ENCODE measurements around the gene SIK2. TPM values are rescaled to one million over a fixed set of nuclear protein-coding genes. Genes with fewer than 3 reads are reported as not detected.
A peak's percentile ranks its signal among the peaks of the same experiment; 100 is the strongest.

SIK2 gene
- total RNA-seq, 2 donors from 2014 or later = 9.4 to 9.9 TPM

GRCh38 chr11:111688013-111688412 lies 85.8 kb downstream of the SIK2 start:
- ATAC-seq (replicated peaks in 1 of 2) = no peak
- Mint-ChIP-seq H3K36me3 (ENCODE audit: insufficient read depth in 2 of 2) (peaks cover 0 to 2% of the 10 kb centered on the region in 2 donors), H3K4me1 (ENCODE audit: low read depth) (no peaks in the 10 kb centered on the region), H3K9me3 (no peaks in the 10 kb centered on the region), H3K27ac (no peak overlapping the region), H3K27me3 (ENCODE audit: low read depth) (no peaks in the 10 kb centered on the region), H3K4me3 (no peak overlapping the region)
- DNase-seq = no peak

- H3K36me3 Mint-ChIP-seq (ENCODE audit: insufficient read depth in 2 of 2) = peaks cover 0 to 2% of the 10 kb centered on the region in 2 donors
These were observed 88.9 kb downstream of the SIK2 start for GRCh38 chr11:111691176-111691575.

GRCh38 chr11:111691741-111692140 lies 89.5 kb downstream of the SIK2 start:
- no peak for ATAC-seq (replicated peaks in 1 of 2)
- no peaks in the 10 kb centered on the region for H3K27me3 Mint-ChIP-seq (ENCODE audit: low read depth)
- no peak overlapping the region for H3K27ac Mint-ChIP-seq
- H3K9me3 Mint-ChIP-seq = no peaks in the 10 kb centered on the region
- no peak for DNase-seq
- no peaks in the 10 kb centered on the region for H3K4me1 Mint-ChIP-seq (ENCODE audit: low read depth)
- H3K4me3 Mint-ChIP-seq = no peak overlapping the region
- H3K36me3 Mint-ChIP-seq (ENCODE audit: insufficient read depth in 2 of 2) = peaks cover 0 to 2% of the 10 kb centered on the region in 2 donors

More at GRCh38 chr11:111691176-111691575, 88.9 kb downstream of the SIK2 start:
- Mint-ChIP-seq H3K9me3 (no peaks in the 10 kb centered on the region), H3K27me3 (ENCODE audit: low read depth) (no peaks in the 10 kb centered on the region), H3K4me3 (no peak overlapping the region), H3K27ac (no peak overlapping the region), H3K4me1 (ENCODE audit: low read depth) (no peaks in the 10 kb centered on the region)
- ATAC-seq (replicated peaks in 1 of 2) = no peak
- no peak for DNase-seq

- peaks cover 0 to 2% of the 10 kb centered on the region in 2 donors for H3K36me3 Mint-ChIP-seq (ENCODE audit: insufficient read depth in 2 of 2)
- ATAC-seq (replicated peaks in 1 of 2) (no peak), DNase-seq (no peak)
- H3K9me3 Mint-ChIP-seq = no peaks in the 10 kb centered on the region
- H3K27me3 Mint-ChIP-seq (ENCODE audit: low read depth) = no peaks in the 10 kb centered on the region
- no peaks in the 10 kb centered on the region for H3K4me1 Mint-ChIP-seq (ENCODE audit: low read depth)
- H3K4me3 Mint-ChIP-seq = no peak overlapping the region
- H3K27ac Mint-ChIP-seq = no peak overlapping the region
These were observed 91.1 kb downstream of the SIK2 start for GRCh38 chr11:111693224-111693937.

GRCh38 chr11:111694851-111695250 lies 92.6 kb downstream of the SIK2 start:
- no peak overlapping the region for H3K4me3 Mint-ChIP-seq
- no peaks in the 10 kb centered on the region for H3K36me3 Mint-ChIP-seq (ENCODE audit: insufficient read depth in 2 of 2)
- no peaks in the 10 kb centered on the region for H3K9me3 Mint-ChIP-seq
- H3K27me3 Mint-ChIP-seq (ENCODE audit: low read depth) = no peaks in the 10 kb centered on the region
- H3K27ac Mint-ChIP-seq = no peak overlapping the region
- ATAC-seq (replicated peaks in 1 of 2) = no peak
- DNase-seq = no peak
- H3K4me1 Mint-ChIP-seq (ENCODE audit: low read depth) = no peaks in the 10 kb centered on the region

GRCh38 chr11:111696556-111696955 lies 94.3 kb downstream of the SIK2 start:
- DNase-seq (no peak), ATAC-seq (replicated peaks in 1 of 2) (no peak)
- Mint-ChIP-seq H3K27me3 (ENCODE audit: low read depth) (no peaks in the 10 kb centered on the region), H3K4me3 (no peak overlapping the region), H3K4me1 (ENCODE audit: low read depth) (no peaks in the 10 kb centered on the region), H3K36me3 (ENCODE audit: insufficient read depth in 2 of 2) (no peaks in the 10 kb centered on the region), H3K9me3 (no peaks in the 10 kb centered on the region), H3K27ac (no peak overlapping the region)

- DNase-seq = no peak
- H3K4me3 Mint-ChIP-seq = no peak overlapping the region
- no peaks in the 10 kb centered on the region for H3K9me3 Mint-ChIP-seq
- no peaks in the 10 kb centered on the region for H3K4me1 Mint-ChIP-seq (ENCODE audit: low read depth)
- no peaks in the 10 kb centered on the region for H3K27me3 Mint-ChIP-seq (ENCODE audit: low read depth)
- H3K27ac Mint-ChIP-seq = no peak overlapping the region
- ATAC-seq (replicated peaks in 1 of 2) = no peak
- no peaks in the 10 kb centered on the region for H3K36me3 Mint-ChIP-seq (ENCODE audit: insufficient read depth in 2 of 2)
These were observed 95.7 kb downstream of the SIK2 start for GRCh38 chr11:111697933-111698371.

- no peak overlapping the region for H3K27ac Mint-ChIP-seq
- no peak overlapping the region for H3K4me3 Mint-ChIP-seq
- H3K27me3 Mint-ChIP-seq (ENCODE audit: low read depth) = no peaks in the 10 kb centered on the region
- no peaks in the 10 kb centered on the region for H3K36me3 Mint-ChIP-seq (ENCODE audit: insufficient read depth in 2 of 2)
- no peaks in the 10 kb centered on the region for H3K9me3 Mint-ChIP-seq
- no peaks in the 10 kb centered on the region for H3K4me1 Mint-ChIP-seq (ENCODE audit: low read depth)
- DNase-seq = peak in 1 of 2 donors; percentile 11
- ATAC-seq (replicated peaks in 1 of 2) = peak; percentile 88 to 95
These were observed 96.8 kb downstream of the SIK2 start for GRCh38 chr11:111698852-111699559.

GRCh38 chr11:111699579-111700156 lies 97.4 kb downstream of the SIK2 start:
- no peak overlapping the region for H3K27ac Mint-ChIP-seq
- no peaks in the 10 kb centered on the region for H3K9me3 Mint-ChIP-seq
- ATAC-seq (replicated peaks in 1 of 2) = no peak
- no peak for DNase-seq
- H3K4me1 Mint-ChIP-seq (ENCODE audit: low read depth) = no peaks in the 10 kb centered on the region
- H3K27me3 Mint-ChIP-seq (ENCODE audit: low read depth) = no peaks in the 10 kb centered on the region
- no peak overlapping the region for H3K4me3 Mint-ChIP-seq
- no peaks in the 10 kb centered on the region for H3K36me3 Mint-ChIP-seq (ENCODE audit: insufficient read depth in 2 of 2)

- no peaks in the 10 kb centered on the region for H3K9me3 Mint-ChIP-seq
- no peaks in the 10 kb centered on the region for H3K36me3 Mint-ChIP-seq (ENCODE audit: insufficient read depth in 2 of 2)
- DNase-seq (no peak), ATAC-seq (replicated peaks in 1 of 2) (no peak)
- no peak overlapping the region for H3K4me3 Mint-ChIP-seq
- no peak overlapping the region for H3K27ac Mint-ChIP-seq
- H3K4me1 Mint-ChIP-seq (ENCODE audit: low read depth) = no peaks in the 10 kb centered on the region
- H3K27me3 Mint-ChIP-seq (ENCODE audit: low read depth) = no peaks in the 10 kb centered on the region
These were observed 97.9 kb downstream of the SIK2 start for GRCh38 chr11:111700162-111700561.

- Mint-ChIP-seq H3K27me3 (ENCODE audit: low read depth) (no peaks in the 10 kb centered on the region), H3K9me3 (no peaks in the 10 kb centered on the region), H3K4me1 (ENCODE audit: low read depth) (no peaks in the 10 kb centered on the region), H3K27ac (no peak overlapping the region), H3K36me3 (ENCODE audit: insufficient read depth in 2 of 2) (peaks cover 2 to 5% of the 10 kb centered on the region in 2 donors), H3K4me3 (no peak overlapping the region)
- DNase-seq (no peak), ATAC-seq (replicated peaks in 1 of 2) (no peak)
These were observed 100.4 kb downstream of the SIK2 start for GRCh38 chr11:111702623-111703022.

- no peaks in the 10 kb centered on the region for H3K27me3 Mint-ChIP-seq (ENCODE audit: low read depth)
- H3K4me1 Mint-ChIP-seq (ENCODE audit: low read depth) = no peaks in the 10 kb centered on the region
- H3K36me3 Mint-ChIP-seq (ENCODE audit: insufficient read depth in 2 of 2) = peaks cover 2 to 5% of the 10 kb centered on the region in 2 donors
- ATAC-seq (replicated peaks in 1 of 2) = no peak
- H3K27ac Mint-ChIP-seq = no peak overlapping the region
- no peak for DNase-seq
- no peaks in the 10 kb centered on the region for H3K9me3 Mint-ChIP-seq
- H3K4me3 Mint-ChIP-seq = no peak overlapping the region
These were observed 101.3 kb downstream of the SIK2 start for GRCh38 chr11:111703576-111703975.

- no peaks in the 10 kb centered on the region for H3K4me1 Mint-ChIP-seq (ENCODE audit: low read depth)
- H3K36me3 Mint-ChIP-seq (ENCODE audit: insufficient read depth in 2 of 2) = peaks cover 2 to 5% of the 10 kb centered on the region in 2 donors
- no peaks in the 10 kb centered on the region for H3K27me3 Mint-ChIP-seq (ENCODE audit: low read depth)
- DNase-seq (no peak), ATAC-seq (replicated peaks in 1 of 2) (no peak)
- H3K4me3 Mint-ChIP-seq = no peak overlapping the region
- no peaks in the 10 kb centered on the region for H3K9me3 Mint-ChIP-seq
- H3K27ac Mint-ChIP-seq = no peak overlapping the region
These were observed 104.9 kb downstream of the SIK2 start for GRCh38 chr11:111707039-111707690.
